ENCODE results near the gene FBXL17.
A peak's percentile ranks its signal among the peaks of the same experiment; 100 is the strongest.

The FBXL17 gene

DNA sequence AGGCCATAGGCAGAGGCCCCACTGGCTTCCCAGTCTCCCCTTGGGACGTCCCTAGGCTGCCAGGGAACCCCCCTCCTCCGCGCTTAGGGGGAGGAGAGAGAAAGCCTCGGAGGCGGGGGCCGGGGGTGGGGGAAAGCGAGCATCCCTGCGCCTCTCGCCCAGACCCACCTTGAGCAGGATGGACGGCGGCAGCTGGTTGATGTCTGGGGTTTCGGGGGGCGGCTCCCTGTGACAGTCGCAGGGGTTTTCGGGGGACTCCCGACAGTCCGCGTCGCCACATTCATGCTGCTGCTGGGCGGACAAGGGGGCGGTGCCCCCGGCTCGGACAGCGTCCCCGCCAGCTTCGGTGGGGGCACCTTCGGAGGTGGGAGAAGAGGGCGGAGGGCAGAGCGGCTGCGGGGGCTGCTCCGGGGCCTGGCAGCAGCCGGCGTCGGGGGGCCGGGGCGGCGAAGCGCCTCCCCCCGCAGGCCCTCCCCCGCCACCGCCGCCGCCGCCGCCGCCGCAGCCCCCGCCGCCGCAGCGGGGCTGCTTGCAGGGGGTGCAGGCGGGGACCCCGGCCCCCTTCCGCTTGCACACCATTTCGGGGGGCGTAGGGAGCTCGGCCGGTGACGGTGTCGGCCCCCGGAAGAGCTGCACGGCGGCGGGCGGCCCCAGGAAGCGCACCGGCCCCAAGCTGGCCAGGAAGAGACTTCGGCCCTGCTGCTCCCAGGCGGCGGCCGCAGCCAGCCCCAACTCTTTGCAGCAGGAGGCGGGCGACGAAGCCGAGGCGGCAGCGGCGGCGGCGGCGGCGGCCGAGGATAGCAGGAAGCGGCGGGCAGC is 1.2 kb downstream of the FBXL17 start:
- no peaks in the 10 kb centered on the region for H3K9me2 ChIP-seq (replicated peaks; ENCODE audit: low read depth, low read length)
- H3K4me1 ChIP-seq (ENCODE audit: insufficient read depth, low read length, poor library complexity, severe bottlenecking): peaks cover 18% of the 10 kb centered on the region
- H3K4me3 ChIP-seq (ENCODE audit: low read length, poor library complexity, severe bottlenecking): peak overlapping the region; percentile 96

DNA sequence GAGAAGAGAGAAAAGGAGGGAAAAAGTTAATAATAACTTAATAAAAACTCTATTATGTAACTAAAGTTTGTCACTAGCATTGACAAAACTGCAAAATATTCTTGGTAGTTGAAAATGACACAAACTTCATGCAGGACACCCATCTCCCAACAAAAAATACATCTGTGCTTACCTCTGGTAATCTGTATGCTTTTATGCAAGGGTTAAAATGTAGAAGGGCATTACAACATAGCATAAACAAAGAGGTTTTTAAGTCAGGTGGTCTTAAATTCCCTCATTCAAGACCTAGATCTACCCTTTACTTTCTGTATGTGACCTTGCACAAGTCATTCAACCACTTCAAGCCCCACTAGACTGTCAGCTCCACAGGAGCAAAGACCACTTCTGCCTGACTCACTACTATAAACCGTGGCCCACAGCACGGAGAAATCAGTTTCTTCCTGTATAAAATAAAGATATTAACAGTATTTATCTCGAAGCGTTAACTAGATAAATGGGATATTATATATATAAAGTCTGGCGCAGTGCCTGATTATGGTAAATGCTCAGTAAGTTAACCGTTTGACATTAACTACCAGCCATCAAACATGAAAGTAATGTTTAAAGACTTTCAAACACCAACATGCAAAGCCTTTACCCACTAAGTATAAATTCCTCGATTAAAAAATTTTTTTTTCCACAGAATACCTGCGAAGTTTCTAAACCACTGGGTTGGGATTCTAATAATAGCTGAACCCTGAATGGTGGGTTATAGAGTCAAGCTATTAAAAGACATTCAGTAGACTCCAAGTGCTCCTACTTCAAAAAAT is 2.0 kb downstream of the FBXL17 start:
- Histone ChIP-seq H3K79me2 (ENCODE audit: insufficient read depth, low read length) (peaks cover 54% of the 10 kb centered on the region), H3K9me3 (ENCODE audit: insufficient read depth, low read depth, low read length) (no peaks in the 10 kb centered on the region), H3K4me2 (ENCODE audit: low read depth, low read length, poor library complexity, severe bottlenecking) (peak overlapping the region; percentile 90), H3K9me2 (replicated peaks; ENCODE audit: low read depth, low read length) (no peaks in the 10 kb centered on the region), H3K36me3 (ENCODE audit: insufficient read depth, low read length) (no peaks in the 10 kb centered on the region), H3K27me3 (ENCODE audit: insufficient read depth, low read length, poor library complexity, severe bottlenecking) (no peaks in the 10 kb centered on the region), H4K20me1 (ENCODE audit: insufficient read depth, low read length, poor library complexity, severe bottlenecking) (peaks cover 11% of the 10 kb centered on the region), H3K4me3 (ENCODE audit: low read length, poor library complexity, severe bottlenecking) (peak overlapping the region; percentile 96), H3K4me1 (ENCODE audit: insufficient read depth, low read length, poor library complexity, severe bottlenecking) (peaks cover 18% of the 10 kb centered on the region), H2AFZ (ENCODE audit: low read length) (no peak overlapping the region), H3K9ac (ENCODE audit: low read depth, low read length, poor library complexity, severe bottlenecking) (peak overlapping the region; percentile 63), H3F3A (ENCODE audit: low read depth) (no peaks in the 10 kb centered on the region)
- no peak for TF ChIP-seq EZH2phosphoT487 (IDR thresholded peaks at IDR 0.05; ENCODE audit: borderline replicate concordance)
- TF ChIP-seq, protein P1, sequence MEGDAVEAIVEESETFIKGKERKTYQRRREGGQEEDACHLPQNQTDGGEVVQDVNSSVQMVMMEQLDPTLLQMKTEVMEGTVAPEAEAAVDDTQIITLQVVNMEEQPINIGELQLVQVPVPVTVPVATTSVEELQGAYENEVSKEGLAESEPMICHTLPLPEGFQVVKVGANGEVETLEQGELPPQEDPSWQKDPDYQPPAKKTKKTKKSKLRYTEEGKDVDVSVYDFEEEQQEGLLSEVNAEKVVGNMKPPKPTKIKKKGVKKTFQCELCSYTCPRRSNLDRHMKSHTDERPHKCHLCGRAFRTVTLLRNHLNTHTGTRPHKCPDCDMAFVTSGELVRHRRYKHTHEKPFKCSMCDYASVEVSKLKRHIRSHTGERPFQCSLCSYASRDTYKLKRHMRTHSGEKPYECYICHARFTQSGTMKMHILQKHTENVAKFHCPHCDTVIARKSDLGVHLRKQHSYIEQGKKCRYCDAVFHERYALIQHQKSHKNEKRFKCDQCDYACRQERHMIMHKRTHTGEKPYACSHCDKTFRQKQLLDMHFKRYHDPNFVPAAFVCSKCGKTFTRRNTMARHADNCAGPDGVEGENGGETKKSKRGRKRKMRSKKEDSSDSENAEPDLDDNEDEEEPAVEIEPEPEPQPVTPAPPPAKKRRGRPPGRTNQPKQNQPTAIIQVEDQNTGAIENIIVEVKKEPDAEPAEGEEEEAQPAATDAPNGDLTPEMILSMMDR (conservative IDR thresholded peaks at IDR 0.05; ENCODE audit: low read length): no peak

More for the DNA sequence above, 1.2 kb downstream of the FBXL17 start:
- Histone ChIP-seq H3K27me3 (ENCODE audit: insufficient read depth, low read length, poor library complexity, severe bottlenecking) (no peaks in the 10 kb centered on the region), H3F3A (ENCODE audit: low read depth) (no peaks in the 10 kb centered on the region), H3K9me3 (ENCODE audit: insufficient read depth, low read depth, low read length) (no peaks in the 10 kb centered on the region), H3K79me2 (ENCODE audit: insufficient read depth, low read length) (peaks cover 47% of the 10 kb centered on the region), H2AFZ (ENCODE audit: low read length) (peak overlapping the region; percentile 90; the same call in 1 of the 2 replicates), H3K9ac (ENCODE audit: low read depth, low read length, poor library complexity, severe bottlenecking) (peak overlapping the region; percentile 94), H3K4me2 (ENCODE audit: low read depth, low read length, poor library complexity, severe bottlenecking) (peak overlapping the region; percentile 90), H4K20me1 (ENCODE audit: insufficient read depth, low read length, poor library complexity, severe bottlenecking) (peaks cover 11% of the 10 kb centered on the region), H3K36me3 (ENCODE audit: insufficient read depth, low read length) (no peaks in the 10 kb centered on the region)
- TF ChIP-seq, protein P1 (conservative IDR thresholded peaks at IDR 0.05; ENCODE audit: low read length): no peak

DNA sequence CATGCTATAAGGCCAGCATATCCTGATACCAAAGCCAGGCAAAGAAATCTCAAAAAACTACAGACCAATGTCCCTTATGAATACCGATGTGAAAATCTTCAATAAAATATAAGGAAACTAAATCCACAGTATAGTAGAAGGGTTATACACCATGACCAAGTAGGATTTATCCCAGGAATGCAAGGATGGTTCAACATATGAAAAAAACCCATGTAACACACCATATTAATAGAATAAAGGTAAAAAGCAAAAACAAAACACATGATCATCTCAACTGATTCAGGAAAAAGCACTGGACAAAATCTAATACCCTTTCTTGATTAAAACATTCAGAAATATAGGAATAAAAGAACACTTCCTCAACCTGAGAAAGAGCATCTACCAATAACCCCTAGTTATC is 6.1 kb downstream of the FBXL17 start:
- peaks cover 9% of the 10 kb centered on the region; the same call in 1 of the 2 replicates for H3K9me3 ChIP-seq (ENCODE audit: insufficient read depth, low read depth, low read length)
- no peak overlapping the region for H3K4me2 ChIP-seq (ENCODE audit: low read depth, low read length, poor library complexity, severe bottlenecking)
- H3F3A ChIP-seq (ENCODE audit: low read depth): no peaks in the 10 kb centered on the region
- TF ChIP-seq EZH2phosphoT487 (IDR thresholded peaks at IDR 0.05; ENCODE audit: borderline replicate concordance): no peak
- TF ChIP-seq, protein P1 (conservative IDR thresholded peaks at IDR 0.05; ENCODE audit: low read length): no peak
- H3K27me3 ChIP-seq (ENCODE audit: insufficient read depth, low read length, poor library complexity, severe bottlenecking): no peaks in the 10 kb centered on the region
- no peaks in the 10 kb centered on the region for H3K9me2 ChIP-seq (replicated peaks; ENCODE audit: low read depth, low read length)
- H3K9ac ChIP-seq (ENCODE audit: low read depth, low read length, poor library complexity, severe bottlenecking): no peak overlapping the region
- H3K4me1 ChIP-seq (ENCODE audit: insufficient read depth, low read length, poor library complexity, severe bottlenecking): peaks cover 18% of the 10 kb centered on the region
- peaks cover 11% of the 10 kb centered on the region for H4K20me1 ChIP-seq (ENCODE audit: insufficient read depth, low read length, poor library complexity, severe bottlenecking)
- H3K4me3 ChIP-seq (ENCODE audit: low read length, poor library complexity, severe bottlenecking): no peak overlapping the region
- no peaks in the 10 kb centered on the region for H3K36me3 ChIP-seq (ENCODE audit: insufficient read depth, low read length)
- no peak overlapping the region for H2AFZ ChIP-seq (ENCODE audit: low read length)
- H3K79me2 ChIP-seq (ENCODE audit: insufficient read depth, low read length): peaks cover 61% of the 10 kb centered on the region
